Psoas muscle (tissue), 8 donors: Measurements from ENCODE around the gene TAS1R1. TPM values are rescaled to one million over a fixed set of nuclear protein-coding genes. Genes with fewer than 3 reads are reported as not detected.
"Not testable (repeated sequence)": the region's sequence is repeated elsewhere in the genome, so short reads cannot be mapped to it uniquely, and the experiment has no call there.

Experiments
- ATAC-seq, 4 donors: fragments of 200-7000 bp; cut with Tn5 transposase; one replicate each; pipeline ENCODE4 v1.9.1; 2020; ENCODE audit warnings: moderate library complexity in 3 of 4, mild to moderate bottlenecking in 2 of 4
- DNase-seq, 2 donors: peaks; one replicate each; pipeline ENCODE4 v3.0.0-alpha.2; 2020
- H3K27ac ChIP-seq: fragments of 200-600 bp; one replicate; pipeline ENCODE4 v1.8.0; 2022
- H3K27me3 ChIP-seq, 3 donors: fragments of 200-600 bp in 1 of 3; one replicate each; pipeline versions ENCODE4 v1.6.1 to v1.8.0; 2013 to 2022; ENCODE audit warnings: low read length in 2 of 3, mild to moderate bottlenecking in 2 of 3, moderate library complexity in 1 of 3; ENCODE audit not compliant: insufficient read depth in 3 of 3
- H3K36me3 ChIP-seq, 2 donors: fragments of 200-600 bp in 1 of 2; one replicate each; pipeline versions ENCODE4 v1.6.1 to v1.8.0; 2013 to 2022; ENCODE audit warnings: low read depth in 1 of 2, mild to moderate bottlenecking in 1 of 2, moderate library complexity in 1 of 2; ENCODE audit not compliant: insufficient read depth in 1 of 2
- H3K4me1 ChIP-seq: fragments of 200-600 bp; one replicate; pipeline ENCODE4 v1.8.0; 2022
- H3K4me3 ChIP-seq: fragments of 200-600 bp; one replicate; pipeline ENCODE4 v1.8.0; 2022; ENCODE audit warnings: mild to moderate bottlenecking
- H3K9me3 ChIP-seq: fragments of 200-600 bp; one replicate; pipeline ENCODE4 v1.8.0; 2022
- CTCF ChIP-seq: fragments of 200-600 bp; IDR thresholded peaks from one replicate; pipeline ENCODE4 v1.8.0; 2022; ENCODE audit warnings: antibody characterized with exemption
- WGBS, 3 donors: extraction: QIAGEN DNeasy Blood & Tissue Kit; methylation state at CpG; one replicate each; pipeline versions ENCODE4 v1.1.6 to v1.1.7; 2013; 5-methylcytosine and 5-hydroxymethylcytosine counted together
- intact Hi-C, 2 donors: fragments of 100-400 bp; cut with DNase I; formaldehyde crosslinking; loops; one replicate each; pipeline versions ENCODE4 v1.11.0 to v1.14.2; 2022
- polyA plus RNA-seq, 3 donors: library from polyadenylated mRNA; stranded (reverse); fragments of 200-250 nt; gene quantifications; one replicate each; pipeline ENCODE4 v1.2.3, GENCODE V29; 2013
- total RNA-seq, 4 donors: library from RNA; stranded (reverse); fragmentation: NEBNext Ultra II Directional in 2 of 4; extraction: Animal tissue kit (Norgen Biotek cat#: 25700) in 2 of 4; gene quantifications; one replicate each; pipeline versions ENCODE4 v1.2.1 to v1.2.4, GENCODE V29; 2021 to 2023
- donor health status: healthy with polysubstance abuse.
- donor health status: DM: no; HTN: no; CAD: no; lungs with moderate emphysema.
- donor health status: Bipolar disorder and iron deficiency.
- donor health status: healthy.
- donor health status: DM: yes; HTN: yes; CAD: no.
- donor health status: DM: no; HTN: no; CAD: no.
- donor health status: DM: no; HTN: no; CAD: no.
- donor health status: DM: yes; HTN: yes; CAD: no.

Gene TAS1R1
- total and polyA plus RNA-seq, 7 donors: 0.04 to 0.16 TPM; not detected in 5

GRCh38 chr1:6599141-6599975 is 44.3 kb downstream of the TAS1R1 start:
- peak in 2 of 4 donors; percentile 0 to 3 for ATAC-seq
- WGBS, 3 donors: 33 to 54% (median 43%) methylated on average over 31 of the region's 31 CpGs
- no peaks in the 10 kb centered on the region for H3K9me3 ChIP-seq
- TF ChIP-seq CTCF: no peak
- intact Hi-C loops: no loop called here
- peak; percentile 43 to 75 for DNase-seq
- peak overlapping the region; percentile 98 for H3K27ac ChIP-seq
- peaks cover 47% of the 10 kb centered on the region for H3K4me1 ChIP-seq
- H3K27me3 ChIP-seq: no peaks in the 10 kb centered on the region
- peaks cover 4 to 47% of the 10 kb centered on the region in 2 donors for H3K36me3 ChIP-seq
- H3K4me3 ChIP-seq: peak overlapping the region; percentile 87

GRCh38 chr1:6599991-6600390 is 44.9 kb downstream of the TAS1R1 start:
- Histone ChIP-seq H3K4me3 (peak overlapping the region; percentile 87), H3K27ac (peak overlapping the region; percentile 98), H3K4me1 (peaks cover 53% of the 10 kb centered on the region), H3K36me3 (peaks cover 4 to 41% of the 10 kb centered on the region in 2 donors)
- DNase-seq, intact Hi-C loops, ATAC-seq, H3K27me3 ChIP-seq, H3K9me3 ChIP-seq: not testable (repeated sequence)
- WGBS, 3 donors: 31 to 65% (median 35%) methylated on average over 8 of the region's 8 CpGs

GRCh38 chr1:6600410-6601048 is 45.4 kb downstream of the TAS1R1 start:
- intact Hi-C loops: no loop called here
- peak; percentile 1 to 19 (median 13) for ATAC-seq
- H3K4me1 ChIP-seq: peaks cover 57% of the 10 kb centered on the region
- H3K9me3 ChIP-seq: no peaks in the 10 kb centered on the region
- TF ChIP-seq CTCF: no peak
- H3K27ac ChIP-seq: peak overlapping the region; percentile 98
- H3K4me3 ChIP-seq: peak overlapping the region; percentile 87
- DNase-seq: peak in 1 of 2 donors; percentile 70
- no peaks in the 10 kb centered on the region for H3K27me3 ChIP-seq
- WGBS, 3 donors: 7 to 11% (median 11%) methylated on average over 10 of the region's 10 CpGs
- peaks cover 4 to 35% of the 10 kb centered on the region in 2 donors for H3K36me3 ChIP-seq

GRCh38 chr1:6601049-6601922 is 46.2 kb downstream of the TAS1R1 start:
- no peaks in the 10 kb centered on the region for H3K27me3 ChIP-seq
- peak overlapping the region; percentile 98 for H3K27ac ChIP-seq
- H3K4me1 ChIP-seq: peaks cover 55% of the 10 kb centered on the region
- 0 to 1% (median 0%) methylated on average over 40 of the region's 40 CpGs for WGBS, 3 donors
- H3K4me3 ChIP-seq: peak overlapping the region; percentile 87
- intact Hi-C loops: no loop called here
- ATAC-seq (peak; percentile 60 to 68 (median 66)), DNase-seq (peak; percentile 82 to 92)
- H3K36me3 ChIP-seq: peaks cover 4 to 28% of the 10 kb centered on the region in 2 donors
- no peak for TF ChIP-seq CTCF
- no peaks in the 10 kb centered on the region for H3K9me3 ChIP-seq
